Thoracic aorta (tissue), 2 donors: ENCODE results near the gene OR4E1. TPM values are rescaled to one million over a fixed set of nuclear protein-coding genes. Genes with fewer than 3 reads are reported as not detected.

Experiments used
- ATAC-seq: fragments of 150-250 bp; one replicate; pipeline ENCODE4 v1.8.0; 2017; ENCODE audit warnings: low read depth; ENCODE audit not compliant: insufficient number of reproducible peaks, low FRiP score
- DNase-seq: peaks from one replicate; pipeline ENCODE4 v3.0.0-alpha.2; 2020; ENCODE audit warnings: low spot score
- H3K27ac ChIP-seq, 2 donors: fragments of 200-600 bp; sonication (generic); 1 replicate in 1 of 2; 2 replicates in 1 of 2; pipeline ENCODE4 v1.5.1; 2016; ENCODE audit warnings: mild to moderate bottlenecking in 2 of 2, moderate library complexity in 2 of 2
- H3K27me3 ChIP-seq: fragments of 200-600 bp; sonication (generic); replicated peaks from 2 replicates; pipeline ENCODE4 v1.6.0; 2016; ENCODE audit warnings: mild to moderate bottlenecking; ENCODE audit not compliant: insufficient read depth
- H3K36me3 ChIP-seq: fragments of 200-600 bp; sonication (generic); one replicate; pipeline ENCODE4 v1.5.1; 2016
- H3K4me1 ChIP-seq, 2 donors: fragments of 200-600 bp; sonication (generic); 1 replicate in 1 of 2; 2 replicates in 1 of 2; pipeline versions ENCODE4 v1.5.1 to v1.6.0; 2016; ENCODE audit warnings: low read depth in 2 of 2, mild to moderate bottlenecking in 1 of 2; ENCODE audit not compliant: control insufficient read depth in 1 of 2
- H3K4me3 ChIP-seq: fragments of 200-600 bp; sonication (generic); 2 replicates; pipeline ENCODE4 v1.5.1; 2016; ENCODE audit warnings: mild to moderate bottlenecking
- H3K9me3 ChIP-seq: fragments of 200-600 bp; sonication (generic); 2 replicates; pipeline ENCODE4 v1.5.1; 2016
- CTCF ChIP-seq: fragments of 200-600 bp; sonication (generic); IDR thresholded peaks from one replicate; pipeline ENCODE4 v1.5.1; 2019; ENCODE audit warnings: antibody characterized with exemption
- total RNA-seq, 2 donors: library from RNA; depleted of rRNA; stranded (reverse); fragments of >200 nt; gene quantifications; one replicate each; pipeline versions ENCODE4 v1.1.0 to v1.2.3, GENCODE V29; 2016

Gene OR4E1
- total RNA-seq, 2 donors from 2014 or later = not detected

- Histone ChIP-seq H3K27me3 (no peaks in the 10 kb centered on the region), H3K27ac (no peak within 1 kb of the TSS), H3K4me1 (no peaks in the 10 kb centered on the region), H3K9me3 (no peaks in the 10 kb centered on the region), H3K36me3 (no peaks in the 10 kb centered on the region), H3K4me3 (no peak within 1 kb of the TSS)
- TF ChIP-seq CTCF = no peak
- ATAC-seq (no peak), DNase-seq (no peak)
Measured at GRCh38 chr14:21653331-21653885, 20.2 kb downstream of the OR4E1 start, which contains the start of gene OR4E2. Gene OR4E2 (plus strand): TSS chr14:21653835. CDS start chr14:21665083, 11,248 bp downstream.

GRCh38 chr14:21652209-21652808, 21.3 kb downstream of the OR4E1 start:
- no peaks in the 10 kb centered on the region for H3K36me3 ChIP-seq
- H3K9me3 ChIP-seq = no peaks in the 10 kb centered on the region
- H3K27ac ChIP-seq = no peak overlapping the region
- no peaks in the 10 kb centered on the region for H3K4me1 ChIP-seq
- TF ChIP-seq CTCF = no peak
- DNase-seq (no peak), ATAC-seq (no peak)
- no peak overlapping the region for H3K4me3 ChIP-seq
- no peaks in the 10 kb centered on the region for H3K27me3 ChIP-seq

- ATAC-seq (no peak), DNase-seq (no peak)
- Histone ChIP-seq H3K9me3 (no peaks in the 10 kb centered on the region), H3K4me3 (no peak overlapping the region), H3K27me3 (no peaks in the 10 kb centered on the region), H3K27ac (no peak overlapping the region), H3K4me1 (no peaks in the 10 kb centered on the region), H3K36me3 (no peaks in the 10 kb centered on the region)
- no peak for TF ChIP-seq CTCF
Measured at GRCh38 chr14:21647380-21647779, 26.2 kb downstream of the OR4E1 start.

- no peaks in the 10 kb centered on the region for H3K4me1 ChIP-seq
- no peaks in the 10 kb centered on the region for H3K27me3 ChIP-seq
- H3K4me3 ChIP-seq = no peak overlapping the region
- H3K9me3 ChIP-seq = no peaks in the 10 kb centered on the region
- ATAC-seq = no peak
- DNase-seq = no peak
- TF ChIP-seq CTCF = no peak
- no peak overlapping the region for H3K27ac ChIP-seq
- no peaks in the 10 kb centered on the region for H3K36me3 ChIP-seq
Measured at GRCh38 chr14:21643407-21643806, 30.2 kb downstream of the OR4E1 start.

- TF ChIP-seq CTCF = no peak
Measured at GRCh38 chr14:21642683-21643082, 30.9 kb downstream of the OR4E1 start.

More at GRCh38 chr14:21642683-21643082, 30.9 kb downstream of the OR4E1 start:
- Histone ChIP-seq H3K27ac (no peak overlapping the region), H3K4me1 (no peaks in the 10 kb centered on the region), H3K4me3 (no peak overlapping the region), H3K9me3 (no peaks in the 10 kb centered on the region), H3K36me3 (no peaks in the 10 kb centered on the region), H3K27me3 (no peaks in the 10 kb centered on the region)
- no peak for ATAC-seq
- DNase-seq = no peak
